Tibial nerve (tissue), 4 donors: ENCODE measurements around the gene ZFPM1.

Experiments used
- EP300 ChIP-seq, 2 donors: sonication (generic); formaldehyde crosslinking; IDR thresholded peaks; one replicate each; pipeline ENCODE4 v1.6.1; 2017; ENCODE audit warnings: antibody characterized with exemption in 2 of 2, mild to moderate bottlenecking in 1 of 2
- POLR2A ChIP-seq, 2 donors: fragments of 450-650 bp; IDR thresholded peaks; one replicate each; pipeline ENCODE4 v1.6.1; 2017; ENCODE audit warnings: antibody characterized with exemption in 2 of 2, mild to moderate bottlenecking in 2 of 2, moderate library complexity in 2 of 2
- TF ChIP-seq, protein P1 (sequence below), 5 experiments: fragments of 200-600 bp in 3 of 5; fragments of 450-650 bp in 2 of 5; sonication (generic) in 3 of 5; IDR thresholded peaks; one replicate each; pipeline ENCODE4 v1.5.1; 2016 to 2019; ENCODE audit warnings: antibody characterized with exemption in 5 of 5, mild to moderate bottlenecking in 3 of 5, moderate library complexity in 2 of 5

DNA sequence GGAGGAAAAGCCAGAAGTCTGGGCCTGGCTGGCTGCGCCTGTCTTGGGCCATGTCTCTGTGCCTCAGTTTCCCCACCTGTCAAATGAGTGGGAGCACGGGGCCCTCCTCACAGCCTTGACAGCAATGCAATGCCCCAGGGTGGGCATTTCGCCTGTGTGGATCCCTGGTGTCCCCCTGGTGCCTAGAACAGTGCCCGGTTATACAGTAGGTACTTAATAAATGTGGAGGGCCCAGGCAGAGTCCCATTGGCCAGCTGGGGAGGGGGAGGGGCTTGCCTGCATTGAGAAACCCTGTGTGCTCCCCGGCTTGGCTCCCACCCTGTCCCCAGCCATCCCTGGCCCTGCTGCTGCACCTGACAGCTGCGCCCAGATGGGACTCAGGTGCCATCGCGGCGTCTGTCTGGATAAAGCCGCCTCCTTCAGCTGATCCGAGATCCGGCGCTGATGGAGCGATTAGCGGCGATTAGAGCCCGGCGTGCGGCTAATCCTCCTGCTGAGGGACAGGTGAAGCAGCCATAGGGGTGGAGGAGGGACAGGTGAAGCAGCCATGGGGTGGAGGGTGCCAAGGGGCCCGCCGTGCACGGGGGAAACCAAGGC lies 12.4 kb downstream of the ZFPM1 start:
- no peak for TF ChIP-seq POLR2A (IDR thresholded peaks at IDR 0.05)
- TF ChIP-seq, protein P1, sequence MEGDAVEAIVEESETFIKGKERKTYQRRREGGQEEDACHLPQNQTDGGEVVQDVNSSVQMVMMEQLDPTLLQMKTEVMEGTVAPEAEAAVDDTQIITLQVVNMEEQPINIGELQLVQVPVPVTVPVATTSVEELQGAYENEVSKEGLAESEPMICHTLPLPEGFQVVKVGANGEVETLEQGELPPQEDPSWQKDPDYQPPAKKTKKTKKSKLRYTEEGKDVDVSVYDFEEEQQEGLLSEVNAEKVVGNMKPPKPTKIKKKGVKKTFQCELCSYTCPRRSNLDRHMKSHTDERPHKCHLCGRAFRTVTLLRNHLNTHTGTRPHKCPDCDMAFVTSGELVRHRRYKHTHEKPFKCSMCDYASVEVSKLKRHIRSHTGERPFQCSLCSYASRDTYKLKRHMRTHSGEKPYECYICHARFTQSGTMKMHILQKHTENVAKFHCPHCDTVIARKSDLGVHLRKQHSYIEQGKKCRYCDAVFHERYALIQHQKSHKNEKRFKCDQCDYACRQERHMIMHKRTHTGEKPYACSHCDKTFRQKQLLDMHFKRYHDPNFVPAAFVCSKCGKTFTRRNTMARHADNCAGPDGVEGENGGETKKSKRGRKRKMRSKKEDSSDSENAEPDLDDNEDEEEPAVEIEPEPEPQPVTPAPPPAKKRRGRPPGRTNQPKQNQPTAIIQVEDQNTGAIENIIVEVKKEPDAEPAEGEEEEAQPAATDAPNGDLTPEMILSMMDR (IDR thresholded peaks at IDR 0.05) = no peak
- TF ChIP-seq EP300 (IDR thresholded peaks at IDR 0.05) = no peak
